Sigmoid colon (tissue), 4 donors: ENCODE data around the gene ARL4C.

Experiments used
- CTCF ChIP-seq, 4 experiments: fragments of 450-650 bp in 3 of 4; fragments of 200-600 bp in 1 of 4; IDR thresholded peaks; one replicate each; pipeline ENCODE4 v1.5.1; 2016 to 2019; ENCODE audit warnings: antibody characterized with exemption in 4 of 4, mild to moderate bottlenecking in 3 of 4, moderate library complexity in 2 of 4
- POLR2AphosphoS5 ChIP-seq, 4 donors: sonication (generic); formaldehyde crosslinking; IDR thresholded peaks; one replicate each; pipeline ENCODE4 v1.6.1; 2017; ENCODE audit warnings: antibody characterized with exemption in 4 of 4

GRCh38 chr2:234488913-234489451 is 7.9 kb downstream of the ARL4C start:
- no peak for TF ChIP-seq CTCF (IDR thresholded peaks at IDR 0.05)
- no peak for TF ChIP-seq POLR2AphosphoS5 (IDR thresholded peaks at IDR 0.05)
